ENCODE results near the gene DPH2. TPM values are rescaled to one million over a fixed set of nuclear protein-coding genes. Genes with fewer than 3 reads are reported as not detected.
A peak's percentile ranks its signal among the peaks of the same experiment; 100 is the strongest.

Gene DPH2
- polyA plus RNA-seq, 1 of the 3 experiments (the other 2 are of a cell fraction): 76.9 TPM

GRCh38 chr1:43976890-43977289 is 7.1 kb downstream of the DPH2 start:
- H3K27ac ChIP-seq (ENCODE audit: low read depth in 2 of 2, low read length in 1 of 2): no peak overlapping the region
- no peak for TF ChIP-seq RCOR1 (IDR thresholded peaks at IDR 0.05; ENCODE audit: low read length)
- TF ChIP-seq PBX3 (IDR thresholded peaks at IDR 0.05): no peak
- TF ChIP-seq ELF1 (IDR thresholded peaks at IDR 0.05): no peak
- TF ChIP-seq NFIC (IDR thresholded peaks at IDR 0.05; ENCODE audit: borderline replicate concordance): no peak
- no peak for TF ChIP-seq POLR2AphosphoS5 (IDR thresholded peaks at IDR 0.05; ENCODE audit: low read depth, low read length)
- TF ChIP-seq RXRA (IDR thresholded peaks at IDR 0.05; ENCODE audit: borderline replicate concordance, low read depth): no peak
- TF ChIP-seq ZBTB33 (IDR thresholded peaks at IDR 0.05; ENCODE audit: borderline replicate concordance, low read depth): no peak
- no peak for TF ChIP-seq YY1 (IDR thresholded peaks at IDR 0.05; ENCODE audit: low read depth)
- no peak for TF ChIP-seq NRF1 (IDR thresholded peaks at IDR 0.05; ENCODE audit: low read depth, low read length)
- no peak for TF ChIP-seq TEAD4 (IDR thresholded peaks at IDR 0.05; ENCODE audit: borderline replicate concordance, insufficient read depth)
- no peak for TF ChIP-seq EZH2phosphoT487 (IDR thresholded peaks at IDR 0.05; ENCODE audit: borderline replicate concordance, low read depth)
- no peak for TF ChIP-seq GATA2 (CRISPR knock-in tag; IDR thresholded peaks at IDR 0.05)
- TF ChIP-seq JUND (IDR thresholded peaks at IDR 0.05): no peak
- TF ChIP-seq USF2 (IDR thresholded peaks at IDR 0.05; ENCODE audit: borderline replicate concordance, low read depth, low read length): no peak
- no peak for TF ChIP-seq RAD21 (IDR thresholded peaks at IDR 0.05; ENCODE audit: low read length)
- TF ChIP-seq EP300 (IDR thresholded peaks at IDR 0.05; ENCODE audit: borderline replicate concordance in 1 of 2, low read depth in 1 of 2, low read length in 1 of 2): no peak
- TF ChIP-seq TAF1 (IDR thresholded peaks at IDR 0.05; ENCODE audit: borderline replicate concordance, low read depth, low read length): no peak
- no peak for TF ChIP-seq TCF12 (IDR thresholded peaks at IDR 0.05)
- no peak for TF ChIP-seq REST (IDR thresholded peaks at IDR 0.05; ENCODE audit: low read depth, low read length)
- TF ChIP-seq MXI1 (IDR thresholded peaks at IDR 0.05; ENCODE audit: low read depth, low read length): no peak
- no peaks in the 10 kb centered on the region for H3K9me2 ChIP-seq
- H3K36me3 ChIP-seq (replicated peaks in 1 of 2; ENCODE audit: control insufficient read depth in 1 of 2, insufficient read depth in 2 of 2, low read length in 1 of 2): peaks cover 16 to 42% of the 10 kb centered on the region in 2 experiments
- no peak overlapping the region for H3K9ac ChIP-seq
- H3K79me2 ChIP-seq (ENCODE audit: insufficient read depth): peaks cover 64% of the 10 kb centered on the region
- no peak overlapping the region for H2AFZ ChIP-seq (ENCODE audit: low read depth)
- 97% methylated on average over 8 of the region's 8 CpGs for WGBS (ENCODE audit: low lambda C conversion rate)
- H3F3A ChIP-seq (replicated peaks; ENCODE audit: insufficient read depth): peaks cover 9% of the 10 kb centered on the region
- H3K4me2 ChIP-seq: 0 out of 2 replicates have a peak overlapping the region, but pooled peaks have one; percentile 88
- POLR2A ChIA-PET: interaction anchor here (1.8 kb wide), 1 partner anchor 19 kb away, joined by 5 read pairs; no protein-coding TSS in a partner anchor
- no peaks in the 10 kb centered on the region for H3K27me3 ChIP-seq (ENCODE audit: insufficient read depth)
- H3K4me1 ChIP-seq (ENCODE audit: control insufficient read depth in 1 of 2, insufficient read depth in 2 of 2, low read depth in 1 of 2, low read length in 1 of 2): peaks cover 8 to 50% of the 10 kb centered on the region in 2 experiments; a peak in 1 of 4 replicates
- peaks cover 17% of the 10 kb centered on the region for H4K20me1 ChIP-seq (ENCODE audit: insufficient read depth)
- H3K4me3 ChIP-seq (ENCODE audit: low read depth in 2 of 2, low read length in 1 of 2): no peak overlapping the region
- CTCF ChIA-PET: interaction anchor here (1.0 to 2.4 kb wide), 4 partner anchors 26 to 447 kb away, joined by 3 to 10 read pairs (median 6); no protein-coding TSS in a partner anchor
- H3K9me3 ChIP-seq: no peaks in the 10 kb centered on the region
- DNase-seq: no peak

All from SK-N-SH (cell line).